OCI-LY1 (cell line): ENCODE measurements around the gene CEP128.

Experiments
- H2AFZ ChIP-seq: fragments of 200-600 bp; sonication (generic), shearing (Covaris generic); 2 replicates; pipeline ENCODE4 v1.6.0; 2014; ENCODE audit warnings: antibody characterized with exemption, mild to moderate bottlenecking, low read length
- H3F3A ChIP-seq: fragments of 200-600 bp; sonication (generic), shearing (Covaris generic); 2 replicates; pipeline ENCODE4 v1.6.0; 2014; ENCODE audit warnings: mild to moderate bottlenecking, antibody characterized with exemption, low read length, moderate library complexity; ENCODE audit not compliant: insufficient read depth
- H3K27ac ChIP-seq: fragments of 200-600 bp; sonication (generic); 2 replicates; pipeline ENCODE4 v1.5.1; 2014; ENCODE audit warnings: low read length, mixed run types, mild to moderate bottlenecking, low read depth; ENCODE audit not compliant: poor library complexity, severe bottlenecking
- H3K27me3 ChIP-seq: fragments of 200-600 bp; sonication (generic); 2 replicates; pipeline ENCODE4 v1.6.0; 2014; ENCODE audit warnings: antibody characterized with exemption, mild to moderate bottlenecking, low read length, moderate library complexity; ENCODE audit not compliant: insufficient read depth
- H3K36me3 ChIP-seq: fragments of 200-600 bp; sonication (generic); 2 replicates; pipeline ENCODE4 v1.6.1; 2014; ENCODE audit warnings: mild to moderate bottlenecking, antibody characterized with exemption, low read length, moderate library complexity, mixed read lengths; ENCODE audit not compliant: insufficient read depth
- H3K4me1 ChIP-seq: fragments of 200-600 bp; sonication (generic); 2 replicates; pipeline ENCODE4 v1.5.1; 2014; ENCODE audit warnings: mild to moderate bottlenecking, low read length, moderate library complexity; ENCODE audit not compliant: insufficient read depth, severe bottlenecking
- H3K4me2 ChIP-seq: fragments of 200-600 bp; sonication (generic), shearing (Covaris generic); 2 replicates; pipeline ENCODE4 v1.6.1; 2014; ENCODE audit warnings: low read length
- H3K4me3 ChIP-seq: fragments of 200-600 bp; sonication (generic); 2 replicates; pipeline ENCODE4 v1.5.1; 2014; ENCODE audit warnings: low read length, low read depth, mild to moderate bottlenecking, mixed read lengths; ENCODE audit not compliant: poor library complexity, severe bottlenecking
- H3K79me2 ChIP-seq: fragments of 200-600 bp; shearing (Covaris generic); 2 replicates; pipeline ENCODE4 v1.6.1; 2016; ENCODE audit warnings: mixed run types, low read length, mixed read lengths; ENCODE audit not compliant: insufficient read depth
- H3K9ac ChIP-seq: fragments of 200-600 bp; sonication (generic), shearing (Covaris generic); 2 replicates; pipeline ENCODE4 v1.6.1; 2014; ENCODE audit warnings: mild to moderate bottlenecking, low read length, mixed read lengths
- H3K9me2 ChIP-seq: fragments of 200-600 bp; sonication (generic), shearing (Covaris generic); 2 replicates; pipeline ENCODE4 v1.6.1; 2014; ENCODE audit warnings: low read depth, mild to moderate bottlenecking, low read length, mixed read lengths
- H3K9me3 ChIP-seq: fragments of 200-600 bp; shearing (Covaris generic); 2 replicates; pipeline ENCODE4 v1.6.1; 2014; ENCODE audit warnings: low read length, mixed read lengths
- H4K20me1 ChIP-seq: fragments of 200-600 bp; sonication (generic), shearing (Covaris generic); 2 replicates; pipeline ENCODE4 v1.6.0; 2016; ENCODE audit warnings: mild to moderate bottlenecking, low read length; ENCODE audit not compliant: insufficient read depth
- EZH2 ChIP-seq: fragments of 200-600 bp; sonication (generic), shearing (Covaris generic); IDR thresholded peaks from 2 replicates; pipeline ENCODE4 v1.8.0; 2017; ENCODE audit warnings: borderline replicate concordance, mixed run types, mild to moderate bottlenecking, antibody characterized with exemption, low read length, moderate library complexity, mixed read lengths
- TF ChIP-seq, protein P1 (sequence below): fragments of 200-600 bp; sonication (generic), shearing (Covaris generic); IDR thresholded peaks from 2 replicates; pipeline ENCODE4 v1.5.1; 2017; ENCODE audit warnings: mild to moderate bottlenecking, antibody characterized with exemption, low read length, moderate library complexity, mixed read lengths

The CEP128 gene

DNA sequence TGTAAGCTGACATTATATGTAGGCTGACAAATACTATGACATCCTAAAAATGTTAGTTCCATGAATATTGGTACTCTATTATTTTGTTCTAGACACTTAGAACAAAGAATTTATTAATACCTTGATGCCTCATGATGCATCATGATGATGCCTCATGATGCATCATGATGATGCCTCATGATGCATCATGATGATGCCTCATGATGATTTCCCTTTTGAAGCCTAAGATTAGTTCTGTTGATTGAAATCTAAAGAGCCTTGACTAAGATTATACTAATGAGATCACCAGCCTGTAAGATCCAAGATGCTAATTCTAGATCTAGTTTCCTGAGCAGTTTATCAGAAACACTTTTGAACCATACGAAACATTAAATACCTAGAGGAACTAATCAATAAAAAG is 4.6 kb upstream of the CEP128 start:
- H3F3A ChIP-seq: no peaks in the 10 kb centered on the region
- H3K9ac ChIP-seq: no peak overlapping the region
- H3K79me2 ChIP-seq: peaks cover under 1% of the 10 kb centered on the region; the same call in 1 of the 2 replicates
- no peak overlapping the region for H3K27ac ChIP-seq
- H3K9me2 ChIP-seq: no peaks in the 10 kb centered on the region
- H3K4me1 ChIP-seq: peaks cover 13% of the 10 kb centered on the region
- no peak overlapping the region for H3K4me2 ChIP-seq
- no peak for TF ChIP-seq EZH2
- TF ChIP-seq, protein P1, sequence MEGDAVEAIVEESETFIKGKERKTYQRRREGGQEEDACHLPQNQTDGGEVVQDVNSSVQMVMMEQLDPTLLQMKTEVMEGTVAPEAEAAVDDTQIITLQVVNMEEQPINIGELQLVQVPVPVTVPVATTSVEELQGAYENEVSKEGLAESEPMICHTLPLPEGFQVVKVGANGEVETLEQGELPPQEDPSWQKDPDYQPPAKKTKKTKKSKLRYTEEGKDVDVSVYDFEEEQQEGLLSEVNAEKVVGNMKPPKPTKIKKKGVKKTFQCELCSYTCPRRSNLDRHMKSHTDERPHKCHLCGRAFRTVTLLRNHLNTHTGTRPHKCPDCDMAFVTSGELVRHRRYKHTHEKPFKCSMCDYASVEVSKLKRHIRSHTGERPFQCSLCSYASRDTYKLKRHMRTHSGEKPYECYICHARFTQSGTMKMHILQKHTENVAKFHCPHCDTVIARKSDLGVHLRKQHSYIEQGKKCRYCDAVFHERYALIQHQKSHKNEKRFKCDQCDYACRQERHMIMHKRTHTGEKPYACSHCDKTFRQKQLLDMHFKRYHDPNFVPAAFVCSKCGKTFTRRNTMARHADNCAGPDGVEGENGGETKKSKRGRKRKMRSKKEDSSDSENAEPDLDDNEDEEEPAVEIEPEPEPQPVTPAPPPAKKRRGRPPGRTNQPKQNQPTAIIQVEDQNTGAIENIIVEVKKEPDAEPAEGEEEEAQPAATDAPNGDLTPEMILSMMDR: no peak
- H3K9me3 ChIP-seq: 0 out of 2 replicates have a peak, but pooled peaks cover 3% of the 10 kb centered on the region
- H4K20me1 ChIP-seq: no peaks in the 10 kb centered on the region
- no peaks in the 10 kb centered on the region for H3K27me3 ChIP-seq
- no peak overlapping the region for H3K4me3 ChIP-seq
- no peaks in the 10 kb centered on the region for H3K36me3 ChIP-seq
- H2AFZ ChIP-seq: no peak overlapping the region

DNA sequence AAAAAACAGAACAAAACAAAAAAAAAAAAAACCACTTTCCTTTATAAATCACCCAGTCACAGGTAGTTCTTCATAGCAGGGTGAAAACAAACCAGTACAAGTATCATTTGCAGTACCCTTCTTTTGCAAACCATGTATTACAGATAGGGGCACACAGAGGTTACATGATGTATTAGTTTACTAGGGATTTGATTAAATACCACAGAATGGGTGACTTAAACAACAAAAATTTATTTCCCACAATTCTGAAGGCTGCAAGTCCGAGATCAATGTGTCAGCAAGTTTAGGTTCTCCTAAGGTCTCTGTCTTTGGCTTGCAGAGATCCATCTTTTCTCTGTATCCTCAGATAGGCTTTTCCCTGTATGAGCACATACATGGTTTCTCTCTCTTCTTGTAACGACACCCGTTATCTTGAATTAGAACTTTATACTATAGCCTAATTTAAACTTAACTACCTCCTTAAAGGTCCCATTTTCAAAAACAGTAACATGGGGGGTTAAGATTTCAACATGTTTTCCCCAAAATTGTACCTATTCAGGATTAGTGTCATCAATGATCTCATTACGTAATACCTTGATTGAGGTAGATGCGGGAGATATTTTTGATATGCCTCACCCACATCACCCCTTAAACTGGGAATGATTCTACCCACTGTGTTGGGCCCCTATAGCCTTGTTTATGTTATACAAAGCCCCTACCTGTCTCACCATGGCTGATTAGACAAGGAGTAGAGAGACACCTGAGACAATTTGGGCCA is 3.5 kb upstream of the CEP128 start:
- Histone ChIP-seq H3K9me3 (no peaks in the 10 kb centered on the region), H3K9ac (no peak overlapping the region), H3K79me2 (peaks cover 11% of the 10 kb centered on the region), H2AFZ (no peak overlapping the region), H3K4me2 (no peak overlapping the region), H3K27me3 (no peaks in the 10 kb centered on the region), H3K4me1 (peaks cover 22% of the 10 kb centered on the region), H4K20me1 (no peaks in the 10 kb centered on the region), H3F3A (no peaks in the 10 kb centered on the region), H3K36me3 (no peaks in the 10 kb centered on the region), H3K4me3 (no peak overlapping the region), H3K27ac (no peak overlapping the region), H3K9me2 (no peaks in the 10 kb centered on the region)
- TF ChIP-seq, protein P1: no peak
- no peak for TF ChIP-seq EZH2

DNA sequence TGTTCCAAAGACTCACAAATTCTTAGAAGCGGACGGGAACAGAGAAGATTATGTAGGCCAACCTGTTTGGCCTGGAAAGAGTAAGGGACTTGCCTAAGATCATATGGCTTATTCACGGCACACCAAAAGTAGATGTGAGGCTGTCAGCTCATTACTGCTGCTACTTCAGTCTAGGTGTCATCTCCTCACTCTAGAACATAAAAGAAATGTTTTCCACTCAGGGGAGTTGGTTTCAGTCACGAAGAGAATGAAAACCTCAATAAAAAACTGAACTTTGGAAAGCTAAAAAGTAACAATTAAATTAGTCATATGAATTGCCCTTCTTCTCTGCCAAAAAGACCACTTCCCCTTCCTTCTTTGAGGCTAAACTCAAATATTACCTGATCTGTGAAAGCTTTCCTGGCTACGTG is 658 bp upstream of the CEP128 start:
- Histone ChIP-seq H3K9me2 (no peaks in the 10 kb centered on the region), H3K27me3 (no peaks in the 10 kb centered on the region), H2AFZ (no peak overlapping the region), H3K4me2 (peak overlapping the region; percentile 83), H3F3A (no peaks in the 10 kb centered on the region), H3K27ac (peak overlapping the region; percentile 76), H3K79me2 (peaks cover 20% of the 10 kb centered on the region), H3K9ac (peak overlapping the region; percentile 78), H3K4me3 (peak overlapping the region; percentile 82), H4K20me1 (no peaks in the 10 kb centered on the region), H3K9me3 (no peaks in the 10 kb centered on the region), H3K4me1 (peaks cover 36% of the 10 kb centered on the region), H3K36me3 (no peaks in the 10 kb centered on the region)
- no peak for TF ChIP-seq EZH2
- TF ChIP-seq, protein P1: no peak
